Keratinocyte (primary cell): Measurements from ENCODE around the gene RICTOR.

ENCODE experiments used
- EZH2 ChIP-seq: IDR thresholded peaks from one replicate; pipeline ENCODE4 v1.6.1; 2012; ENCODE audit warnings: inconsistent platforms, mild to moderate bottlenecking, low read length, moderate library complexity
- TF ChIP-seq, protein P1 (sequence below), 3 experiments: IDR thresholded peaks in 1 of 3; conservative IDR thresholded peaks in 1 of 3; optimal IDR thresholded peaks in 1 of 3; 2 replicates in 2 of 3; 3 replicates in 1 of 3; pipeline versions ENCODE3 to v1.5.1; 2011; ENCODE audit warnings: low read length in 3 of 3, mild to moderate bottlenecking in 3 of 3, moderate library complexity in 2 of 3, control low read depth in 1 of 3, inconsistent platforms in 1 of 3; ENCODE audit not compliant: insufficient read depth in 2 of 3; ENCODE audit errors: extremely low read depth in 1 of 3

DNA sequence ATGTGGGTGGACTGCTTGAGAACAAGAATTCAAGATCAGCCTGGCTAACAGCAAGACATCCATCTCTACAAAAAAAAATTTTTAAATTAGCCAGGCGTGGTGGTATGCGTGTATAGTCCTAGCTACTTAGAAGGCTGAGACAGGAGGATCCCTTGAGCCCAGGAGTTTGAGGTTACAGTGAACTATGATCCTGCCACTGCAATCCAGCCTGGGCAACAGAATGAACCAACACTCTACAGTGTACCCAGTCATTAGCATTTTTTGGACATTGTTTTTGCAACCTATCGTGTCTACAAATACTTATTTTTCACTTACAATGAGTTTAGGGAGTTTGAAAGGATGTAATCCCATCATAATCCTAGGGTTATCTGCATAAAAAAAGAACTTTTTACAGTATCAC, 22.1 kb downstream of the RICTOR start:
- TF ChIP-seq, protein P1, sequence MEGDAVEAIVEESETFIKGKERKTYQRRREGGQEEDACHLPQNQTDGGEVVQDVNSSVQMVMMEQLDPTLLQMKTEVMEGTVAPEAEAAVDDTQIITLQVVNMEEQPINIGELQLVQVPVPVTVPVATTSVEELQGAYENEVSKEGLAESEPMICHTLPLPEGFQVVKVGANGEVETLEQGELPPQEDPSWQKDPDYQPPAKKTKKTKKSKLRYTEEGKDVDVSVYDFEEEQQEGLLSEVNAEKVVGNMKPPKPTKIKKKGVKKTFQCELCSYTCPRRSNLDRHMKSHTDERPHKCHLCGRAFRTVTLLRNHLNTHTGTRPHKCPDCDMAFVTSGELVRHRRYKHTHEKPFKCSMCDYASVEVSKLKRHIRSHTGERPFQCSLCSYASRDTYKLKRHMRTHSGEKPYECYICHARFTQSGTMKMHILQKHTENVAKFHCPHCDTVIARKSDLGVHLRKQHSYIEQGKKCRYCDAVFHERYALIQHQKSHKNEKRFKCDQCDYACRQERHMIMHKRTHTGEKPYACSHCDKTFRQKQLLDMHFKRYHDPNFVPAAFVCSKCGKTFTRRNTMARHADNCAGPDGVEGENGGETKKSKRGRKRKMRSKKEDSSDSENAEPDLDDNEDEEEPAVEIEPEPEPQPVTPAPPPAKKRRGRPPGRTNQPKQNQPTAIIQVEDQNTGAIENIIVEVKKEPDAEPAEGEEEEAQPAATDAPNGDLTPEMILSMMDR (optimal IDR thresholded peaks at IDR 0.05 in 1 of 3, IDR thresholded peaks at IDR 0.05 in 1 of 3, conservative IDR thresholded peaks at IDR 0.05 in 1 of 3; ENCODE audit: extremely low read depth in 1 of 3, insufficient read depth in 2 of 3, low read length in 3 of 3): no peak
- no peak for TF ChIP-seq EZH2
